SU-DHL-6 (cell line): ENCODE measurements around the gene TNNT2.

Experiments used
- H2AFZ ChIP-seq: fragments of 200-600 bp; sonication (generic); 2 replicates; pipeline ENCODE4 v1.6.1; 2014; ENCODE audit warnings: low read depth, mild to moderate bottlenecking, moderate library complexity, mixed read lengths, antibody characterized with exemption, low read length; ENCODE audit not compliant: severe bottlenecking
- H3F3A ChIP-seq: fragments of 200-600 bp; shearing (Covaris generic); 2 replicates; pipeline ENCODE4 v1.6.0; 2016; ENCODE audit warnings: antibody characterized with exemption, mild to moderate bottlenecking; ENCODE audit not compliant: insufficient read depth
- H3K27ac ChIP-seq: fragments of 200-600 bp; sonication (generic); 2 replicates; pipeline ENCODE4 v1.5.1; 2016; ENCODE audit warnings: low read depth, mild to moderate bottlenecking, low read length, moderate library complexity, mixed read lengths
- H3K27me3 ChIP-seq: fragments of 200-600 bp; sonication (generic), shearing (Covaris generic); 2 replicates; pipeline ENCODE4 v1.6.0; 2014; ENCODE audit warnings: mild to moderate bottlenecking, low read length
- H3K36me3 ChIP-seq: fragments of 200-600 bp; sonication (generic); 2 replicates; pipeline ENCODE4 v1.6.1; 2014; ENCODE audit warnings: mild to moderate bottlenecking, low read length, mixed read lengths
- H3K4me2 ChIP-seq: fragments of 300-600, 200-600 bp; shearing (Covaris generic), sonication (generic); 2 replicates; pipeline ENCODE4 v1.6.0; 2014; ENCODE audit warnings: low read length, low read depth, mild to moderate bottlenecking; ENCODE audit not compliant: poor library complexity, severe bottlenecking
- H3K4me3 ChIP-seq: fragments of 200-600 bp; sonication (generic); 2 replicates; pipeline ENCODE4 v1.5.1; 2014; ENCODE audit warnings: antibody characterized with exemption, low read length, mild to moderate bottlenecking, mixed read lengths; ENCODE audit not compliant: insufficient read depth, poor library complexity, severe bottlenecking
- H3K79me2 ChIP-seq: fragments of 200-600 bp; sonication (generic); 2 replicates; pipeline ENCODE4 v1.6.1; 2014; ENCODE audit warnings: mild to moderate bottlenecking, low read length, moderate library complexity; ENCODE audit not compliant: insufficient read depth
- H3K9ac ChIP-seq: fragments of 200-600 bp; sonication (generic); 2 replicates; pipeline ENCODE4 v1.7.0; 2014; ENCODE audit warnings: mild to moderate bottlenecking, low read length
- H3K9me2 ChIP-seq: fragments of 200-600 bp; sonication (generic); replicated peaks from 2 replicates; pipeline ENCODE4 v1.6.1; 2014; ENCODE audit warnings: low read length; ENCODE audit not compliant: insufficient read depth
- H3K9me3 ChIP-seq: fragments of 200-600 bp; sonication (generic); 2 replicates; pipeline ENCODE4 v1.6.1; 2014; ENCODE audit warnings: low read length, mixed read lengths; ENCODE audit not compliant: insufficient read depth
- H4K20me1 ChIP-seq: fragments of 200-600 bp; sonication (generic); 2 replicates; pipeline ENCODE4 v1.6.1; 2014; ENCODE audit warnings: low read depth, mild to moderate bottlenecking, antibody characterized with exemption, low read length, moderate library complexity, mixed read lengths
- CTCF ChIP-seq: fragments of 200-600 bp; sonication (generic); IDR thresholded peaks from one replicate; pipeline ENCODE4 v1.5.1; 2017; ENCODE audit warnings: antibody characterized with exemption, mild to moderate bottlenecking, low read length, moderate library complexity; ENCODE audit not compliant: insufficient read depth, poor library complexity, severe bottlenecking
- EZH2phosphoT487 ChIP-seq: fragments of 200-600 bp; sonication (generic), shearing (Covaris generic); conservative IDR thresholded peaks from 2 replicates; pipeline ENCODE4 v1.6.1; 2018; ENCODE audit warnings: mild to moderate bottlenecking, antibody characterized with exemption, low read length, moderate library complexity, mixed read lengths

The TNNT2 gene

GRCh38 chr1:201383647-201384405, 6.3 kb upstream of the TNNT2 start:
- no peak overlapping the region for H2AFZ ChIP-seq
- no peak for TF ChIP-seq CTCF
- TF ChIP-seq EZH2phosphoT487: no peak
- no peaks in the 10 kb centered on the region for H3F3A ChIP-seq
- H3K36me3 ChIP-seq: no peaks in the 10 kb centered on the region
- H3K27me3 ChIP-seq: no peaks in the 10 kb centered on the region
- no peak overlapping the region for H3K4me3 ChIP-seq
- H3K9ac ChIP-seq: no peak overlapping the region
- H3K4me2 ChIP-seq: no peak overlapping the region
- no peaks in the 10 kb centered on the region for H3K9me2 ChIP-seq
- no peak overlapping the region for H3K27ac ChIP-seq
- H3K9me3 ChIP-seq: no peaks in the 10 kb centered on the region
- no peaks in the 10 kb centered on the region for H3K79me2 ChIP-seq
- no peaks in the 10 kb centered on the region for H4K20me1 ChIP-seq

- H3K9ac ChIP-seq: no peak overlapping the region
- TF ChIP-seq CTCF (no peak), EZH2phosphoT487 (no peak)
Measured at GRCh38 chr1:201381130-201381529, 3.6 kb upstream of the TNNT2 start.

GRCh38 chr1:201379733-201380242, 2.3 kb upstream of the TNNT2 start:
- H3K36me3 ChIP-seq: no peaks in the 10 kb centered on the region
- no peak overlapping the region for H3K4me2 ChIP-seq
- H3F3A ChIP-seq: no peaks in the 10 kb centered on the region
- H3K9me3 ChIP-seq: no peaks in the 10 kb centered on the region
- no peaks in the 10 kb centered on the region for H3K9me2 ChIP-seq
- H3K79me2 ChIP-seq: no peaks in the 10 kb centered on the region
- no peaks in the 10 kb centered on the region for H4K20me1 ChIP-seq
- no peak overlapping the region for H3K4me3 ChIP-seq
- no peak overlapping the region for H3K27ac ChIP-seq
- no peak overlapping the region for H3K9ac ChIP-seq
- TF ChIP-seq EZH2phosphoT487: no peak
- no peaks in the 10 kb centered on the region for H3K27me3 ChIP-seq
- H2AFZ ChIP-seq: no peak overlapping the region

More at GRCh38 chr1:201381130-201381529, 3.6 kb upstream of the TNNT2 start:
- Histone ChIP-seq H3K4me2 (no peak overlapping the region), H2AFZ (no peak overlapping the region), H3K9me2 (no peaks in the 10 kb centered on the region), H3F3A (no peaks in the 10 kb centered on the region), H3K36me3 (no peaks in the 10 kb centered on the region), H3K27ac (no peak overlapping the region), H3K27me3 (no peaks in the 10 kb centered on the region), H4K20me1 (no peaks in the 10 kb centered on the region), H3K4me3 (no peak overlapping the region), H3K9me3 (no peaks in the 10 kb centered on the region), H3K79me2 (no peaks in the 10 kb centered on the region)

- Histone ChIP-seq H3K9me2 (no peaks in the 10 kb centered on the region), H3F3A (no peaks in the 10 kb centered on the region), H3K4me2 (no peak overlapping the region), H3K27ac (no peak overlapping the region), H3K9me3 (no peaks in the 10 kb centered on the region), H4K20me1 (no peaks in the 10 kb centered on the region), H3K36me3 (no peaks in the 10 kb centered on the region), H3K9ac (no peak overlapping the region), H3K27me3 (no peaks in the 10 kb centered on the region), H2AFZ (no peak overlapping the region), H3K79me2 (no peaks in the 10 kb centered on the region), H3K4me3 (no peak overlapping the region)
- TF ChIP-seq EZH2phosphoT487: no peak
- no peak for TF ChIP-seq CTCF
Measured at GRCh38 chr1:201378804-201379203, 1.3 kb upstream of the TNNT2 start.
